Fibroblast of lung (primary cell): ENCODE results near the gene ARL5B. TPM values are rescaled to one million over a fixed set of nuclear protein-coding genes. Genes with fewer than 3 reads are reported as not detected.
A peak's percentile ranks its signal among the peaks of the same experiment; 100 is the strongest.

ENCODE experiments used
- DNase-seq, 2 donors: peaks; one replicate each; pipeline versions ENCODE4 v3.0.0 to v3.0.0-alpha.2; 2010; ENCODE audit warnings: low read depth in 2 of 2
- H2AFZ ChIP-seq: 2 replicates; pipeline ENCODE4 v1.5.1; 2012; ENCODE audit warnings: low read length, control low read depth, inconsistent platforms
- H3K27ac ChIP-seq: 2 replicates; pipeline ENCODE4 v1.5.1; 2011; ENCODE audit warnings: low read length, control low read depth; ENCODE audit not compliant: insufficient read depth
- H3K27me3 ChIP-seq: 2 replicates; pipeline ENCODE4 v1.5.1; 2011; ENCODE audit warnings: mild to moderate bottlenecking, low read length; ENCODE audit not compliant: control insufficient read depth, insufficient read depth
- H3K36me3 ChIP-seq: 2 replicates; pipeline ENCODE4 v1.5.1; 2011; ENCODE audit warnings: low read length; ENCODE audit not compliant: control insufficient read depth, insufficient read depth
- H3K4me1 ChIP-seq: 2 replicates; pipeline ENCODE4 v1.5.1; 2011; ENCODE audit warnings: low read length; ENCODE audit not compliant: control insufficient read depth, insufficient read depth; ENCODE audit errors: extremely low read depth
- H3K4me2 ChIP-seq: 2 replicates; pipeline ENCODE4 v1.5.1; 2011; ENCODE audit warnings: low read length, control low read depth; ENCODE audit not compliant: insufficient read depth; ENCODE audit errors: extremely low read depth
- H3K4me3 ChIP-seq, 4 experiments: fragments of 200-600 bp in 1 of 4; sonication (generic) in 1 of 4; replicated peaks in 1 of 4; 2 replicates each; pipeline ENCODE4 v1.5.1; 2011 to 2016; ENCODE audit warnings: low read length in 4 of 4, low read depth in 3 of 4, mild to moderate bottlenecking in 3 of 4, control low read depth in 2 of 4, inconsistent platforms in 1 of 4, mixed read lengths in 1 of 4; ENCODE audit not compliant: insufficient read depth in 1 of 4; ENCODE audit errors: control extremely low read depth in 1 of 4
- H3K79me2 ChIP-seq: 2 replicates; pipeline ENCODE4 v1.5.1; 2012; ENCODE audit warnings: mild to moderate bottlenecking, low read length, inconsistent platforms; ENCODE audit not compliant: control insufficient read depth, insufficient read depth
- H3K9ac ChIP-seq: 2 replicates; pipeline ENCODE4 v1.5.1; 2011; ENCODE audit warnings: mild to moderate bottlenecking, low read length, control low read depth; ENCODE audit not compliant: insufficient read depth
- H3K9me3 ChIP-seq: 2 replicates; pipeline ENCODE4 v1.5.1; 2012; ENCODE audit warnings: low read depth, low read length; ENCODE audit not compliant: control insufficient read depth, insufficient read depth
- H4K20me1 ChIP-seq: 2 replicates; pipeline ENCODE4 v1.5.1; 2011; ENCODE audit warnings: low read length; ENCODE audit not compliant: control insufficient read depth, insufficient read depth; ENCODE audit errors: extremely low read depth
- CTCF ChIP-seq, 2 donors: IDR thresholded peaks in 1 of 2; conservative IDR thresholded peaks in 1 of 2; 1 replicate in 1 of 2; 2 replicates in 1 of 2; pipeline ENCODE4 v1.5.1; 2011 to 2012; ENCODE audit warnings: low read length in 2 of 2, control low read depth in 1 of 2, inconsistent platforms in 1 of 2, low read depth in 1 of 2, mild to moderate bottlenecking in 1 of 2
- EZH2 ChIP-seq: IDR thresholded peaks from 2 replicates; pipeline ENCODE4 v1.5.1; 2012; ENCODE audit warnings: low read length, control low read depth, mild to moderate bottlenecking; ENCODE audit errors: missing control alignments
- polyA plus RNA-seq, 2 donors: library from polyadenylated mRNA; depleted of rRNA in 1 of 2; stranded (reverse) in 1 of 2; unstranded in 1 of 2; fragments of >200 nt; gene quantifications; 2 replicates each; pipeline ENCODE4 v1.2.1, GENCODE V29; 2011 to 2012; ENCODE audit warnings: missing spikeins in 1 of 2
- total RNA-seq: library from RNA; depleted of rRNA; stranded (reverse); fragments of >200 nt; gene quantifications from 2 replicates; pipeline ENCODE4 v1.2.1, GENCODE V29; 2014

ARL5B gene
- total and polyA plus RNA-seq, 2 donors (not counting 1 experiment from before 2014, with no cell fraction given), result 8.7 to 8.8 TPM

DNA sequence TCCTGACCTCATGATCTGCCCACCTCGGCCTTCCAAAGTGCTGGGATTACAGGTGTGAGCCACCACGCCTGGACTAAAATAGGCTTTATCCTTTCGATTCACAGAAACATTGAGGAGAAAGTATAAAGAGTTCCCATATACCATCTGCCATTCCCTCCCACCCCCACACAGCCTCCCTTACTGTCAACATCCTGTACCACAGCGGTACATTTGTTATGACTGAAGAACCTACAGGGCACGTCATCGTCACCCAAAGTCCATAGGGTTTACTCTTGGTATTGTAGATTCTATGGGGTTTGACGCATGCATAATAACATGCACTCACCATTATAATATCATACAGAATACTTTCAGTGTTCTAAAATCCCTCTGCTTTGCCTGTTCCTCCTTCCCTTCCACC, 28.0 kb downstream of the ARL5B start:
- Histone ChIP-seq H3K9ac (no peak overlapping the region), H3K4me3 (no peak overlapping the region), H3K27me3 (no peaks in the 10 kb centered on the region), H3K9me3 (no peaks in the 10 kb centered on the region), H3K4me1 (peaks cover 4% of the 10 kb centered on the region), H3K27ac (no peak overlapping the region), H2AFZ (no peak overlapping the region), H4K20me1 (no peaks in the 10 kb centered on the region), H3K79me2 (no peaks in the 10 kb centered on the region), H3K4me2 (no peak overlapping the region), H3K36me3 (no peaks in the 10 kb centered on the region)
- DNase-seq, result no peak
- TF ChIP-seq CTCF (conservative IDR thresholded peaks at IDR 0.05 in 1 of 2, IDR thresholded peaks at IDR 0.05 in 1 of 2; ENCODE audit: low read depth in 1 of 2, low read length in 2 of 2) (no peak), EZH2 (no peak)

- no peak overlapping the region for H3K27ac ChIP-seq
- no peaks in the 10 kb centered on the region for H3K79me2 ChIP-seq
- H3K4me2 ChIP-seq, result no peak overlapping the region
- no peak overlapping the region for H3K9ac ChIP-seq
- no peaks in the 10 kb centered on the region for H3K36me3 ChIP-seq
- no peaks in the 10 kb centered on the region for H3K27me3 ChIP-seq
- no peak overlapping the region for H2AFZ ChIP-seq
- TF ChIP-seq CTCF (conservative IDR thresholded peaks at IDR 0.05 in 1 of 2, IDR thresholded peaks at IDR 0.05 in 1 of 2; ENCODE audit: low read depth in 1 of 2, low read length in 2 of 2), result no peak
- TF ChIP-seq EZH2, result no peak
- no peak overlapping the region for H3K4me3 ChIP-seq
- H3K4me1 ChIP-seq, result peaks cover 4% of the 10 kb centered on the region
- no peak for DNase-seq
- H3K9me3 ChIP-seq, result no peaks in the 10 kb centered on the region
- no peaks in the 10 kb centered on the region for H4K20me1 ChIP-seq
Observed at GRCh38 chr10:18687706-18688105, 28.5 kb downstream of the ARL5B start.

DNA sequence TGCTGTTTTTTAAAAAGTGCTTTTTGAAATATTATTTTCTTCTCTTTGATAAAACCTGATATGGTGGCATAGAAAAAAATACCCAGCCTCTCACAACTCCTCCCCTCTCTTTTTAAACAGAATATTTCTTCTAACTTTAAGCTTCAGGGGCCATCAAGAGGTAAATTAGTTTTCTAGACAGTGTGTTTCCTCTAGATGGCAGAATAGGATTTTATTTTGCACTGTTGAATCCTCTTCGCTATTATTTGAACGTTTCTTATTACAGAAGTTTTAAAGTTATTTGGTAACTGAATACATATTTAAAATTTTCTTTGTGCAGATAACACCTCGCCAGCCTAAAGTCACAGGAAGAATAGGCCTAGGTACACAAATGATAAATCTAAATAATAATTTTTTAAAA, 30.3 kb downstream of the ARL5B start:
- Histone ChIP-seq H3K27ac (no peak overlapping the region), H3K27me3 (no peaks in the 10 kb centered on the region), H4K20me1 (no peaks in the 10 kb centered on the region), H2AFZ (no peak overlapping the region), H3K4me1 (no peaks in the 10 kb centered on the region), H3K9ac (no peak overlapping the region), H3K36me3 (no peaks in the 10 kb centered on the region), H3K79me2 (no peaks in the 10 kb centered on the region), H3K4me3 (no peak overlapping the region), H3K4me2 (no peak overlapping the region), H3K9me3 (no peaks in the 10 kb centered on the region)
- TF ChIP-seq CTCF (conservative IDR thresholded peaks at IDR 0.05 in 1 of 2, IDR thresholded peaks at IDR 0.05 in 1 of 2; ENCODE audit: low read depth in 1 of 2, low read length in 2 of 2) (peak; percentile 27 to 52), EZH2 (no peak)
- DNase-seq, result peak; percentile 32 to 73
